WTC11 (cell line): ENCODE measurements around the gene HAVCR2. TPM values are rescaled to one million over a fixed set of nuclear protein-coding genes. Genes with fewer than 3 reads are reported as not detected.

Experiments
- ATAC-seq: fragments of 200-7000 bp; cut with Tn5 transposase; 2 replicates; pipeline ENCODE4 v1.10.0; 2021; ENCODE audit warnings: mild to moderate bottlenecking, moderate library complexity
- CTCF ChIA-PET: fragments of 300-600 bp; sonication (Branson Sonifier 250); formaldehyde crosslinking; loops from one replicate; lab custom pipeline; 2021; ENCODE audit warnings: antibody characterized with exemption; lab: Charles Lee
- POLR2A ChIA-PET: fragments of 350-600 bp; sonication (Branson Sonifier 250); formaldehyde crosslinking; loops from one replicate; lab custom pipeline; 2021; ENCODE audit warnings: antibody characterized with exemption; lab: Charles Lee
- DNase-seq: peaks from one replicate; pipeline ENCODE4 v3.0.0; 2021; ENCODE audit warnings: low spot score
- H3K27ac Mint-ChIP-seq: 2 replicates; pipeline ENCODE4 v1.8.0; 2021; ENCODE audit warnings: mixed read lengths
- H3K27me3 Mint-ChIP-seq: 2 replicates; pipeline ENCODE4 v1.8.0; 2021; ENCODE audit warnings: low read depth, mild to moderate bottlenecking, moderate library complexity, mixed read lengths
- H3K36me3 Mint-ChIP-seq: 2 replicates; pipeline ENCODE4 v1.8.0; 2021; ENCODE audit warnings: mixed read lengths
- H3K4me1 Mint-ChIP-seq: 2 replicates; pipeline ENCODE4 v1.8.0; 2022; ENCODE audit warnings: mixed read lengths
- H3K4me3 Mint-ChIP-seq: 2 replicates; pipeline ENCODE4 v1.8.0; 2021; ENCODE audit warnings: mild to moderate bottlenecking, moderate library complexity, mixed read lengths
- H3K9me3 Mint-ChIP-seq: 2 replicates; pipeline ENCODE4 v1.8.0; 2021; ENCODE audit warnings: mixed read lengths
- AFF4 ChIP-seq: sonication (generic); formaldehyde crosslinking; IDR thresholded peaks from 2 replicates; pipeline ENCODE4 v1.8.1; 2023; ENCODE audit warnings: mild to moderate bottlenecking, missing genetic modification reagents, borderline replicate concordance
- FOXJ3 ChIP-seq: sonication (generic); formaldehyde crosslinking; IDR thresholded peaks from 2 replicates; pipeline ENCODE4 v1.9.0; 2021; ENCODE audit warnings: missing genetic modification reagents, mild to moderate bottlenecking, borderline replicate concordance
- FOXP1 ChIP-seq: sonication (generic); formaldehyde crosslinking; IDR thresholded peaks from 2 replicates; pipeline ENCODE4 v1.8.0; 2022; ENCODE audit warnings: missing genetic modification reagents, mild to moderate bottlenecking, moderate library complexity, borderline replicate concordance
- JUN ChIP-seq: sonication (generic); formaldehyde crosslinking; IDR thresholded peaks from 2 replicates; pipeline ENCODE4 v1.8.0; 2023; ENCODE audit warnings: mild to moderate bottlenecking, missing genetic modification reagents
- MXD4 ChIP-seq: fragments of 250-450 bp; sonication (Bioruptor Pico); IDR thresholded peaks from 2 replicates; pipeline ENCODE4 v1.8.0; 2021; ENCODE audit warnings: mild to moderate bottlenecking, moderate library complexity, borderline replicate concordance
- NFATC4 ChIP-seq: fragments of 250-450 bp; sonication (Bioruptor Pico); IDR thresholded peaks from 2 replicates; pipeline ENCODE4 v1.9.0; 2021; ENCODE audit warnings: mild to moderate bottlenecking
- NFE2L1 ChIP-seq: sonication (generic); formaldehyde crosslinking; IDR thresholded peaks from 2 replicates; pipeline ENCODE4 v1.8.1; 2023; ENCODE audit warnings: missing genetic modification reagents
- OVOL2 ChIP-seq: fragments of 250-450 bp; sonication (Bioruptor Pico); IDR thresholded peaks from 2 replicates; pipeline ENCODE4 v1.9.0; 2021; ENCODE audit warnings: mild to moderate bottlenecking, borderline replicate concordance
- SOX15 ChIP-seq: fragments of 250-450 bp; sonication (Bioruptor Pico); IDR thresholded peaks from 2 replicates; pipeline ENCODE4 v1.9.0; 2021; ENCODE audit warnings: mild to moderate bottlenecking
- TEAD4 ChIP-seq: sonication (generic); formaldehyde crosslinking; IDR thresholded peaks from 2 replicates; pipeline ENCODE4 v1.8.0; 2022; ENCODE audit warnings: mild to moderate bottlenecking, missing genetic modification reagents
- ZNF219 ChIP-seq: sonication (generic); formaldehyde crosslinking; IDR thresholded peaks from 2 replicates; pipeline ENCODE4 v1.8.0; 2023; ENCODE audit warnings: missing genetic modification reagents, mild to moderate bottlenecking, borderline replicate concordance
- ZNF423 ChIP-seq: fragments of 250-450 bp; sonication (Bioruptor Pico); IDR thresholded peaks from 2 replicates; pipeline ENCODE4 v2.1.2; 2022; ENCODE audit warnings: mild to moderate bottlenecking, moderate library complexity
- ZNF512 ChIP-seq: sonication (generic); formaldehyde crosslinking; IDR thresholded peaks from 2 replicates; pipeline ENCODE4 v1.8.1; 2022; ENCODE audit warnings: missing genetic modification reagents, borderline replicate concordance
- ZSCAN18 ChIP-seq: fragments of 250-450 bp; sonication (Bioruptor Pico); IDR thresholded peaks from 2 replicates; pipeline ENCODE4 v2.1.2; 2022; ENCODE audit warnings: mild to moderate bottlenecking, moderate library complexity
- total RNA-seq: library from RNA; stranded (reverse); gene quantifications from 3 replicates; pipeline ENCODE4 v1.2.3, GENCODE V29; 2021
- TF ChIP-seq, protein P1 (sequence below): fragments of 250-450 bp; sonication (Bioruptor Pico); IDR thresholded peaks from 2 replicates; pipeline ENCODE4 v1.9.0; 2021; ENCODE audit warnings: mild to moderate bottlenecking, borderline replicate concordance
- TF ChIP-seq, protein P2 (sequence below): sonication (generic); formaldehyde crosslinking; IDR thresholded peaks from 2 replicates; pipeline ENCODE4 v1.8.0; 2022; ENCODE audit warnings: missing genetic modification reagents

Gene HAVCR2
- total RNA-seq, 1 experiment from 2014 or later: 0.33 TPM

GRCh38 chr5:157132281-157132612 lies 23.4 kb upstream of the HAVCR2 start (continued):
- TF ChIP-seq ZSCAN18 (CRISPR knock-in tag) (no peak), TEAD4 (CRISPR knock-in tag) (no peak), NFATC4 (CRISPR knock-in tag) (no peak), OVOL2 (CRISPR knock-in tag) (no peak), ZNF512 (CRISPR knock-in tag) (no peak), JUN (CRISPR knock-in tag) (no peak), NFE2L1 (CRISPR knock-in tag) (no peak)

DNA sequence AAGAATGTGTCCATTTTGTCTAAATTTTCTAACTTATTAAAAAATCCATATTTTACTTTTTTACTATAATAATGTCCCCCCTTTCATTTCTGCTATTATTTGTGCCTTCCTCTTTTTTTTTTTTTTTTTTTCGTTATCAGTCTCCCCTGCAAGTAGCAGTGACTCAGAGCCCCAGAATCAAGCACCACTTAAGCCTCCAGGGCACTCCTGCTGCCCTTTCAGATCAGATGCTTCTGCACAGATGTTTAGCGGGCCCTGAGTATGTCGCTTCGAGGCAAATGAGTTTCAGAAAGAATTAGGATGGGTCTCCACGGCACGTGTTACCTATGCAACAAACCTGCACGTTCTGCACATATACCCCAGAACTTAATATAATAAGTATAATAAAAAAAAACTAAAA lies 22.1 kb upstream of the HAVCR2 start:
- no peak for TF ChIP-seq FOXP1 (CRISPR knock-in tag)
- TF ChIP-seq JUN (CRISPR knock-in tag): no peak
- no peak for TF ChIP-seq ZNF219 (CRISPR knock-in tag)
- no peak for TF ChIP-seq FOXJ3
- TF ChIP-seq, protein P1, sequence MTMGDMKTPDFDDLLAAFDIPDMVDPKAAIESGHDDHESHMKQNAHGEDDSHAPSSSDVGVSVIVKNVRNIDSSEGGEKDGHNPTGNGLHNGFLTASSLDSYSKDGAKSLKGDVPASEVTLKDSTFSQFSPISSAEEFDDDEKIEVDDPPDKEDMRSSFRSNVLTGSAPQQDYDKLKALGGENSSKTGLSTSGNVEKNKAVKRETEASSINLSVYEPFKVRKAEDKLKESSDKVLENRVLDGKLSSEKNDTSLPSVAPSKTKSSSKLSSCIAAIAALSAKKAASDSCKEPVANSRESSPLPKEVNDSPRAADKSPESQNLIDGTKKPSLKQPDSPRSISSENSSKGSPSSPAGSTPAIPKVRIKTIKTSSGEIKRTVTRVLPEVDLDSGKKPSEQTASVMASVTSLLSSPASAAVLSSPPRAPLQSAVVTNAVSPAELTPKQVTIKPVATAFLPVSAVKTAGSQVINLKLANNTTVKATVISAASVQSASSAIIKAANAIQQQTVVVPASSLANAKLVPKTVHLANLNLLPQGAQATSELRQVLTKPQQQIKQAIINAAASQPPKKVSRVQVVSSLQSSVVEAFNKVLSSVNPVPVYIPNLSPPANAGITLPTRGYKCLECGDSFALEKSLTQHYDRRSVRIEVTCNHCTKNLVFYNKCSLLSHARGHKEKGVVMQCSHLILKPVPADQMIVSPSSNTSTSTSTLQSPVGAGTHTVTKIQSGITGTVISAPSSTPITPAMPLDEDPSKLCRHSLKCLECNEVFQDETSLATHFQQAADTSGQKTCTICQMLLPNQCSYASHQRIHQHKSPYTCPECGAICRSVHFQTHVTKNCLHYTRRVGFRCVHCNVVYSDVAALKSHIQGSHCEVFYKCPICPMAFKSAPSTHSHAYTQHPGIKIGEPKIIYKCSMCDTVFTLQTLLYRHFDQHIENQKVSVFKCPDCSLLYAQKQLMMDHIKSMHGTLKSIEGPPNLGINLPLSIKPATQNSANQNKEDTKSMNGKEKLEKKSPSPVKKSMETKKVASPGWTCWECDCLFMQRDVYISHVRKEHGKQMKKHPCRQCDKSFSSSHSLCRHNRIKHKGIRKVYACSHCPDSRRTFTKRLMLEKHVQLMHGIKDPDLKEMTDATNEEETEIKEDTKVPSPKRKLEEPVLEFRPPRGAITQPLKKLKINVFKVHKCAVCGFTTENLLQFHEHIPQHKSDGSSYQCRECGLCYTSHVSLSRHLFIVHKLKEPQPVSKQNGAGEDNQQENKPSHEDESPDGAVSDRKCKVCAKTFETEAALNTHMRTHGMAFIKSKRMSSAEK: no peak
- no peak for TF ChIP-seq SOX15 (CRISPR knock-in tag)
- H3K27ac Mint-ChIP-seq: no peak overlapping the region
- no peak overlapping the region for H3K4me3 Mint-ChIP-seq
- POLR2A ChIA-PET: no interaction called here
- H3K36me3 Mint-ChIP-seq: no peaks in the 10 kb centered on the region
- H3K27me3 Mint-ChIP-seq: no peaks in the 10 kb centered on the region
- peaks cover 3% of the 10 kb centered on the region for H3K9me3 Mint-ChIP-seq
- DNase-seq (no peak), ATAC-seq (no peak)
- CTCF ChIA-PET: interaction anchor here (1.0 to 1.7 kb wide), 3 partner anchors 189 to 311 kb away, joined by 3 to 7 read pairs (median 3); no protein-coding TSS in a partner anchor
- H3K4me1 Mint-ChIP-seq: peaks cover 14% of the 10 kb centered on the region

DNA sequence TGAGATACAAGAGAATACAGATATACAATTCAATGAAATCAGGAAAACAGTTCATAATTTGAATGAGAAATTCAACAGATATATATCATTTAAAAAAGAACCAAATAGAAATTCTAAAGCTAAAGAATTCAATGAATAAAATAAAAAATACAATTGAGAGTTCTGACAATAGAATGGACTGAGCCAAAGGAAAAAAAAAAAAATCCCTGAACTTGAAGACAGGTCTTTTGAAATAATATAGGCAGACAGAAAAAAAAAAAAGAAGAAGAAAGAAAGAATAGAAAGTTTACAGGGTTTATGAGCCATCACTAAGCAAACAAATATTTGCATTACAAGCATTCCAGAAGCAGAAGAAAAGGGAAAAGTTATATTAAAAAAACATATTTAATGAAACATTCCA lies 12.9 kb upstream of the HAVCR2 start:
- TF ChIP-seq ZNF423 (CRISPR knock-in tag) (no peak), MXD4 (CRISPR knock-in tag) (no peak), AFF4 (no peak), NFE2L1 (CRISPR knock-in tag) (no peak)
- TF ChIP-seq, protein P2, sequence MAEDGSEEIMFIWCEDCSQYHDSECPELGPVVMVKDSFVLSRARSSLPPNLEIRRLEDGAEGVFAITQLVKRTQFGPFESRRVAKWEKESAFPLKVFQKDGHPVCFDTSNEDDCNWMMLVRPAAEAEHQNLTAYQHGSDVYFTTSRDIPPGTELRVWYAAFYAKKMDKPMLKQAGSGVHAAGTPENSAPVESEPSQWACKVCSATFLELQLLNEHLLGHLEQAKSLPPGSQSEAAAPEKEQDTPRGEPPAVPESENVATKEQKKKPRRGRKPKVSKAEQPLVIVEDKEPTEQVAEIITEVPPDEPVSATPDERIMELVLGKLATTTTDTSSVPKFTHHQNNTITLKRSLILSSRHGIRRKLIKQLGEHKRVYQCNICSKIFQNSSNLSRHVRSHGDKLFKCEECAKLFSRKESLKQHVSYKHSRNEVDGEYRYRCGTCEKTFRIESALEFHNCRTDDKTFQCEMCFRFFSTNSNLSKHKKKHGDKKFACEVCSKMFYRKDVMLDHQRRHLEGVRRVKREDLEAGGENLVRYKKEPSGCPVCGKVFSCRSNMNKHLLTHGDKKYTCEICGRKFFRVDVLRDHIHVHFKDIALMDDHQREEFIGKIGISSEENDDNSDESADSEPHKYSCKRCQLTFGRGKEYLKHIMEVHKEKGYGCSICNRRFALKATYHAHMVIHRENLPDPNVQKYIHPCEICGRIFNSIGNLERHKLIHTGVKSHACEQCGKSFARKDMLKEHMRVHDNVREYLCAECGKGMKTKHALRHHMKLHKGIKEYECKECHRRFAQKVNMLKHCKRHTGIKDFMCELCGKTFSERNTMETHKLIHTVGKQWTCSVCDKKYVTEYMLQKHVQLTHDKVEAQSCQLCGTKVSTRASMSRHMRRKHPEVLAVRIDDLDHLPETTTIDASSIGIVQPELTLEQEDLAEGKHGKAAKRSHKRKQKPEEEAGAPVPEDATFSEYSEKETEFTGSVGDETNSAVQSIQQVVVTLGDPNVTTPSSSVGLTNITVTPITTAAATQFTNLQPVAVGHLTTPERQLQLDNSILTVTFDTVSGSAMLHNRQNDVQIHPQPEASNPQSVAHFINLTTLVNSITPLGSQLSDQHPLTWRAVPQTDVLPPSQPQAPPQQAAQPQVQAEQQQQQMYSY (CRISPR knock-in tag): no peak
- H3K36me3 Mint-ChIP-seq: no peaks in the 10 kb centered on the region; the same call in 1 of the 2 replicates
- peaks cover 6% of the 10 kb centered on the region for H3K4me1 Mint-ChIP-seq
- CTCF ChIA-PET: no interaction called here
- H3K9me3 Mint-ChIP-seq: peaks cover 4% of the 10 kb centered on the region; the same call in 1 of the 2 replicates
- no peak overlapping the region for H3K4me3 Mint-ChIP-seq
- no peaks in the 10 kb centered on the region for H3K27me3 Mint-ChIP-seq
- no peak for DNase-seq
- POLR2A ChIA-PET: no interaction called here
- no peak for ATAC-seq
- H3K27ac Mint-ChIP-seq: no peak overlapping the region
